HG03039 (cell line): ENCODE results near the gene SPATA16.

ENCODE experiments used
- ATAC-seq: cut with Tn5 transposase; IDR thresholded peaks from one replicate; pipeline ENCODE4 v1.9.1; 2021; ENCODE audit warnings: mild to moderate bottlenecking, moderate library complexity; ENCODE audit not compliant: unreplicated experiment

The SPATA16 gene

DNA sequence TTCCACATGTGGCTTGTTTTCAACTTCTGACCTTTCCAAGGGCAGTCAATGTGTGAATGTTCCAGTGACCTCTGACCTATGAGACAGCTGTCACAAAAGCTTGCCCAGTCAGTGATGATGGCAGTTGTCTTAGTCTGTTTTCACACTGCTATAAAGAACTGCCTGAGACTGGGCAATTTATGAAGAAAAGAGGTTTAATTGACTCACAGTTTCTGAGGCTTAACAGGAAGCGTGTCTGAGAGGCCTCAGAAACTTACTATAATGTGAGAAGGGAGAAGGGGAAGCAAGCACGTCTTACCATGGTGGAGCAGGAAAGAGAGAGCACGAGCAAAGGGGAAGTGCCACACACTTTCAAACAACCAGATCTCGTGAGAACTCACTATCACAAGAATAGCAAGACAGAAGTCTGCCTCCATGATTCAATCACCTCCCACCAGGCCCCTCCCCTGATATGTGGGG is 294.9 kb downstream of the SPATA16 start:
- no peak for ATAC-seq

DNA sequence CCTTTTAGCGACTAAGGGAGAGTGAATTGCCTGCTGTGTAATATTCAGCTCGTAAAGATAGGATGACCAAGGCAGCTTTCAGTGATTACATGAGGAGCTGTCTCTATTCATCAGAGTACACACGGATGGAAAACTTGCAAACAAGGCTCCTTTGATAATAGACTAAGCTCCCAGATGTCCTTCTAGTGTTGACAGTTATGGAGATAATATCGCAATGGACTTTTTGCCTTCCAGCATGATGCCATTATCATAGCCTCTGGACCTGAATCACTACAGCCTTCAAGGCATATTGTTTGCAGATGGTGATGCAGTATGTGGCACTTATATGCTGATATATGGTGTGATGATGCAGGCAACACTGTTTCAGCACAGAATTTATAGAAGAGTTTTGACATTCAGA is 296.6 kb downstream of the SPATA16 start:
- ATAC-seq = no peak

DNA sequence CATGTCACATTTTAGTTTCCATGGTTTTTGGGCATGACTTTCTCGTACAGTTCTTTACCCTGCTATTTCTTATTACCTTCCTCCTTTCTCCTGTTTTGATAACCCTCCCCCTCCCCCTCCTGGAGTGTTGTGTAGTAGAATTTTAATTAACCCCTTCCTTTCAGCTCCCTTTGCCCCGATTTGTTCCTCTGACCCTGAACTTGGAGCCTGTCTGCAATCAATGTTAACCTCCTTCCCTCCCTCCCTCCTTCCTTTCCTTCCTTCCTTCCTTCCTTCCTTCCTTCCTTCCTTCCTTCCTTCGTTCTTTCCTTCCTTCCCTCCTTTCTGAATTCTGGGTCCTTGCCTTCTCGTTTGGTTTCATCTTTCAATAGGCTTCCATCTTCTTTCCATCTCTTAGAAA is 300.1 kb downstream of the SPATA16 start:
- no peak for ATAC-seq

DNA sequence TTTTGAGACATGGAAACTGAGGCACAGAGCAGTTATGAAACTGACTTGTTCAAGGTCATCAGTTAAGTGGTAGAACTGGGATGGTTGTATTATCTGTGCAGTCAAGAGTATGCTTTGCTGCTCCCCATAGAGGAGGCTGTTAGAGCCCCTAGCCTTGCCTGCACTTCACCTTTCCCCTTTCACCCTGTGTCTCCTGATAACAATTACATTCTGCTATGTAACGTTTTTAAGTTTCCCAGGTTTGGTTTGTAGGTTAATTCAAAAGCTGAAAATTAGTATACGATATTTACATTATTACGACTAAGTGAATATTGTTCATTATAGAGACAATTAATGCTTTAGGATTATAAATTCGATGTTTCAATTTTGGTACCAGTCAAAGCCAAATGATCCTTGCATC is 300.6 kb downstream of the SPATA16 start:
- no peak for ATAC-seq

DNA sequence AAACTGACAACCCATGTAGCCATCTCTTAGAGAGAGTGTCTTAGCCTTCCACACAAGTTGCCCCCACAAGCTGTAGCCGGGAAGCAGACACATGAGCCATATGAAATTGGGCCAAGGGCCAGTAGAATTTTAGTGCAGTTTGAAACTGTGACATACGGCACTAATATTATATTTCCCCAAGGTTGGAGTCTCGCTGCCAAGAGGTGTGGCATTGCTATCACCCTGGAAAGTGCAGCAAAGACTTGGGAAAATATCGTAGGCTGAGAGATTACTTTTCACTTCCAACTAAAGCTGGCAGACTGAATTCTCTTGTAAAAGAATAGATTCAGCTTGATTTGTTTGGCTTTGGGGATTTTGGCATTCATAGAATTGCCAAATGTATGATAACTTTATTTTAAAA is 301.4 kb downstream of the SPATA16 start:
- ATAC-seq = no peak
